Astrocyte (in vitro differentiated cells and primary cell): ENCODE data around the gene ABCA4.

Source experiments
- CTCF ChIP-seq: IDR thresholded peaks from 2 replicates; pipeline ENCODE4 v1.5.1; 2011; ENCODE audit warnings: low read depth, mild to moderate bottlenecking, inconsistent platforms, low read length, moderate library complexity; ENCODE audit not compliant: insufficient read depth
- EZH2 ChIP-seq: IDR thresholded peaks from 2 replicates; pipeline ENCODE4 v1.6.1; 2012; ENCODE audit warnings: mild to moderate bottlenecking, low read length, inconsistent platforms; ENCODE audit not compliant: insufficient read depth

GRCh38 chr1:93976711-93977597, 144.0 kb downstream of the ABCA4 start:
- no peak for TF ChIP-seq EZH2
- no peak for TF ChIP-seq CTCF
